HG03558 (cell line): ENCODE results near the gene VWF.

ENCODE experiments used
- ATAC-seq: cut with Tn5 transposase; IDR thresholded peaks from one replicate; pipeline ENCODE4 v1.9.1; 2021; ENCODE audit warnings: moderate number of reproducible peaks; ENCODE audit not compliant: unreplicated experiment; ENCODE audit errors: extremely low read depth

VWF gene

GRCh38 chr12:5966486-5967095 is 157.9 kb downstream of the VWF start:
- no peak for ATAC-seq

GRCh38 chr12:5965950-5966383 is 158.5 kb downstream of the VWF start:
- ATAC-seq = no peak

GRCh38 chr12:5964913-5965900 is 159.3 kb downstream of the VWF start:
- ATAC-seq = no peak

- no peak for ATAC-seq
These were observed 161.0 kb downstream of the VWF start for GRCh38 chr12:5963515-5963914.

GRCh38 chr12:5960783-5961182 is 163.7 kb downstream of the VWF start:
- ATAC-seq = no peak

- ATAC-seq = no peak
These were observed 167.5 kb downstream of the VWF start for GRCh38 chr12:5956987-5957386.

GRCh38 chr12:5954661-5955060 is 169.8 kb downstream of the VWF start:
- ATAC-seq = no peak

- no peak for ATAC-seq
These were observed 170.5 kb downstream of the VWF start for GRCh38 chr12:5953835-5954586.

- no peak for ATAC-seq
These were observed 172.4 kb downstream of the VWF start for GRCh38 chr12:5952031-5952430.

GRCh38 chr12:5948696-5949095 is 175.8 kb downstream of the VWF start:
- no peak for ATAC-seq

GRCh38 chr12:5947006-5947405 is 177.5 kb downstream of the VWF start:
- no peak for ATAC-seq

- no peak for ATAC-seq
These were observed 178.1 kb downstream of the VWF start for GRCh38 chr12:5946388-5946787.

- no peak for ATAC-seq
These were observed 179.1 kb downstream of the VWF start, which contains the start of gene ANO2 for GRCh38 chr12:5945071-5946008. Gene ANO2 (minus strand): TSS chr12:5945259. CDS start chr12:5945217, 42 bp downstream.

GRCh38 chr12:5944688-5945070 is 179.8 kb downstream of the VWF start:
- ATAC-seq = no peak

- no peak for ATAC-seq
These were observed 180.4 kb downstream of the VWF start for GRCh38 chr12:5944053-5944452.

GRCh38 chr12:5941907-5942306 is 182.6 kb downstream of the VWF start:
- no peak for ATAC-seq

- ATAC-seq = no peak
These were observed 196.5 kb downstream of the VWF start for GRCh38 chr12:5927732-5928516.

GRCh38 chr12:5925646-5926045 is 198.8 kb downstream of the VWF start:
- ATAC-seq = no peak

GRCh38 chr12:5924342-5924741 is 200.1 kb downstream of the VWF start:
- no peak for ATAC-seq
